Middle frontal gyrus (tissue), 1 donor: ENCODE results near the gene TEX264.

Source experiments
- DNase-seq: peaks from one replicate; pipeline ENCODE4 v3.0.0-alpha.2; 2015; ENCODE audit warnings: low spot score; ENCODE audit errors: extremely low spot score

Gene TEX264

DNA sequence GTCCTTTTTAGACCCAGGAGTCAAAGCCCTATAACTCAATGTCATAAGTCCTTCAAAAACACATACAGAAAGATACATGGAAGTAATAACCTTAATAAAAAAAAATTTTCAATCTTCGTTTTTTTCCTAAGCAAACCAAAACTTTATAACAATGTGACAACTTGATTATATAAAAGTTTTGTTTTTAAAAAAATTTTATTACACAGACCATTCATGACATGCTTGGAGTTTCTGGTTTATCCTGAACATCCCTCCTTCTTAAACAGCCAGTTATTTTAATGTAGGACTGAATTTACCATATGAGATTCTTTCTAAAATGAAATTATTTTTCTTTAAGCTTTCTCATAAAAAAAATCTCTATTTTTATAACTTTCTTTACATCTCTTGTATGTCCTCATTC lies 77.3 kb downstream of the TEX264 start:
- DNase-seq = no peak

DNA sequence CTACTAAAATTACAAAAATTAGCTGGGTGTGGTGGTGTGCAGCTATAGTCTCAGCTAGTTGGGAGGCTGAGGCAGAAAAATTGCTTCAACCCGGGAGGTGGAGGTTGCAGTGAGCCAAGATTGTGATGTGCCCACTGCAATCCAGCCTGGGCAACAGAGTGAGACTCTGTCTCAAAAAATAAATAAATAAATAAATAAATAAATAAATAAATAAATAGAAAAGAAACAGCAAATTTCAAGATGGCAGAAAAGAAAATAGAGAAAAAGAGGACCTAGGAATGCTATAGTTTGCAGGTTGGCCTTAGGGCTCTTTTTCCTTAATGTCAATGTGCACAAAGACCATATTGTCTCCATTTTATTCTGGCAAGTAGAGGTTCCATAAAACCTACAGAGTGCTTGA lies 79.8 kb downstream of the TEX264 start:
- no peak for DNase-seq

DNA sequence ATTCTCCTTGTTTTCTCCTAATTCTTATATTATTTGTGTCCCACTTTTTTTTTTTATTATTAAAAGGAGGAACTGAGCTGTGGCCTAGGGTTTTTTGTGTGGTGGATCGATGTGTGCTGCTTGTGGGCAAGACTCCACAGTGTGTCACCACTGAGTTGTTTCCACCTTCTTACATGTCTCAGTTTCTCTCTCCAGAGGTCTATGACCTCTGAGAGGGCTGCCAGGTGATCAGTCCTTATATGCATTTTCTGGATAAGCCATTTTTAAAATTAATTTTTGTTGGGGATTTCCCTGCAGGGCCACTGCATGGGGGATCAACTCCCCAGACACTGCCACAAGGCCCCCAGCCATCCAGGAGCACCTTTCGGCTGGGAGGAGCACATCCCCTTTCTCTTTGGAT lies 80.2 kb downstream of the TEX264 start:
- DNase-seq = no peak
